Tibial artery (tissue), 4 donors: ENCODE measurements around the gene CMTM4.

Experiments
- DNase-seq, 2 donors: peaks; one replicate each; pipeline ENCODE4 v3.0.0-alpha.2; 2019
- H3K27ac ChIP-seq, 2 donors: fragments of 200-600 bp; sonication (generic) in 1 of 2; 1 replicate in 1 of 2; 2 replicates in 1 of 2; pipeline ENCODE4 v1.5.1; 2018 to 2019; ENCODE audit warnings: mild to moderate bottlenecking in 1 of 2
- H3K27me3 ChIP-seq, 2 donors: fragments of 200-600 bp; sonication (generic) in 1 of 2; one replicate each; pipeline versions ENCODE4 v1.5.1 to v1.6.0; 2016 to 2019
- H3K36me3 ChIP-seq, 3 donors: fragments of 200-600 bp; sonication (generic) in 2 of 3; one replicate each; pipeline ENCODE4 v1.5.1; 2016 to 2019; ENCODE audit warnings: mild to moderate bottlenecking in 2 of 3
- H3K4me1 ChIP-seq, 4 donors: fragments of 200-600 bp; sonication (generic) in 2 of 4; 1 replicate in 3 of 4; 2 replicates in 1 of 4; pipeline ENCODE4 v1.5.1; 2016 to 2019
- H3K4me3 ChIP-seq, 2 donors: fragments of 200-600 bp; sonication (generic) in 1 of 2; 1 replicate in 1 of 2; 2 replicates in 1 of 2; pipeline ENCODE4 v1.5.1; 2018 to 2019; ENCODE audit warnings: mild to moderate bottlenecking in 2 of 2
- H3K9me3 ChIP-seq, 3 donors: fragments of 200-600 bp; sonication (generic) in 1 of 3; one replicate each; pipeline ENCODE4 v1.5.1; 2016 to 2019
- intact Hi-C: fragments of 100-400 bp; cut with DNase I; formaldehyde crosslinking; loops from one replicate; pipeline ENCODE4 v1.15.0; 2023; ENCODE audit warnings: low total_unique reads
- TF ChIP-seq, protein P1 (sequence below), 2 experiments: fragments of 200-600 bp in 1 of 2; fragments of 450-650 bp in 1 of 2; IDR thresholded peaks; one replicate each; pipeline ENCODE4 v1.5.1; 2017 to 2019; ENCODE audit warnings: antibody characterized with exemption in 2 of 2, mild to moderate bottlenecking in 1 of 2, moderate library complexity in 1 of 2

Gene CMTM4

DNA sequence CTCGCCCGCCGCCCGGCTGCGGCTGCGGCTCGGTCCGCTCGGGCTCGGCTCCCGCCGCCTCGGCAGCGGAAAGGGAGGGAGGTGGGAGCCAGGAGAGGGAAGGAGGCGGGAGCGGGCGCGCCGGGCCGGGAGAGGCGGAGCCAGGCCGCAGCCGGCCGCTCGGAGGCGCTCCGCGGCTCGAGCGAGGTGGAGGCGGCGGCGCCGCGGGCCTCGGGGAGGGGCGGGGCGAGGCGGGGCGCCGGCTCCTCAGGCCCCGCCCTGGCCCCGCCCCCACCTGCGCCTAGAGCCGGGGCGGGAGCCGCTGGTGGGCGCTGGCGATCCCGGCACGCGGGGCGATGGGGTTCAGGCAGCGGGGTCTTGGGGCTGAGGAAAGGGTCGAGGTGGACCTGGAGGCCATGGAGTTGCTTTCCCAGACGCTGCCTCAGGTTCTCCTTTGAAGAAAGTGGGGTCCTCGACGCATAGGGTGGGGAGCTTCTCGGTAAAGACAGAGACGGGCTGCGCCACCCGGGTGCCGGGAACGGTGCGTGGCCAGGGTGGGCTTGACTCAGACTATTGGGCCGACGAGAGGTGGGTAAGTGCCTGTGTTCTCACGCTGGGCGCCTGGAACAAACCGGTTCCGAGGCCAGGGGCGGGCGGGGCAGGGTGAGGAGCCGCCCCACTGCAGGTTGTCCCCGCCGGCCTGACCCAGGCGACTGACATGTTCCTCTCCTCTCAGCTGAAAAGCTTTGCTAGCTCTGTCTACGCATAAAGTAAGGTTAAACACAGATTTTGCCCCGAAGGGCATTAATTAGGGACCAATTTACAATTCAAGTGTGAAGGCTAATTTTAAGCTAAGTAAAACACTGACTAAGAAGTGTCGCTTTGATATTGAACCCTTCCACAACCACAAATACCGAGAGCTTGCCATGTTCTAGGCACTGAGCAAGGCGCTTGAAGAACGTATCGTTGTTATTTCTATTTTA lies at the start of gene CMTM4:
TSS of gene CMTM4 (minus strand) at position 75 of the 962 bp plus-strand sequence. CDS start 218 bp downstream, outside the sequence.
- Histone ChIP-seq H3K4me1 (peaks cover 0 to 28% (median 14%) of the 10 kb centered on the region in 4 donors), H3K27ac (peak within 1 kb of the TSS; percentile 89), H3K27me3 (no peaks in the 10 kb centered on the region), H3K4me3 (peak within 1 kb of the TSS; percentile 82 to 93), H3K9me3 (no peaks in the 10 kb centered on the region), H3K36me3 (no peaks in the 10 kb centered on the region)
- peak; percentile 80 to 94 for DNase-seq
- intact Hi-C loops: no loop called here
- TF ChIP-seq, protein P1, sequence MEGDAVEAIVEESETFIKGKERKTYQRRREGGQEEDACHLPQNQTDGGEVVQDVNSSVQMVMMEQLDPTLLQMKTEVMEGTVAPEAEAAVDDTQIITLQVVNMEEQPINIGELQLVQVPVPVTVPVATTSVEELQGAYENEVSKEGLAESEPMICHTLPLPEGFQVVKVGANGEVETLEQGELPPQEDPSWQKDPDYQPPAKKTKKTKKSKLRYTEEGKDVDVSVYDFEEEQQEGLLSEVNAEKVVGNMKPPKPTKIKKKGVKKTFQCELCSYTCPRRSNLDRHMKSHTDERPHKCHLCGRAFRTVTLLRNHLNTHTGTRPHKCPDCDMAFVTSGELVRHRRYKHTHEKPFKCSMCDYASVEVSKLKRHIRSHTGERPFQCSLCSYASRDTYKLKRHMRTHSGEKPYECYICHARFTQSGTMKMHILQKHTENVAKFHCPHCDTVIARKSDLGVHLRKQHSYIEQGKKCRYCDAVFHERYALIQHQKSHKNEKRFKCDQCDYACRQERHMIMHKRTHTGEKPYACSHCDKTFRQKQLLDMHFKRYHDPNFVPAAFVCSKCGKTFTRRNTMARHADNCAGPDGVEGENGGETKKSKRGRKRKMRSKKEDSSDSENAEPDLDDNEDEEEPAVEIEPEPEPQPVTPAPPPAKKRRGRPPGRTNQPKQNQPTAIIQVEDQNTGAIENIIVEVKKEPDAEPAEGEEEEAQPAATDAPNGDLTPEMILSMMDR (IDR thresholded peaks at IDR 0.05): peak; percentile 9 to 29

DNA sequence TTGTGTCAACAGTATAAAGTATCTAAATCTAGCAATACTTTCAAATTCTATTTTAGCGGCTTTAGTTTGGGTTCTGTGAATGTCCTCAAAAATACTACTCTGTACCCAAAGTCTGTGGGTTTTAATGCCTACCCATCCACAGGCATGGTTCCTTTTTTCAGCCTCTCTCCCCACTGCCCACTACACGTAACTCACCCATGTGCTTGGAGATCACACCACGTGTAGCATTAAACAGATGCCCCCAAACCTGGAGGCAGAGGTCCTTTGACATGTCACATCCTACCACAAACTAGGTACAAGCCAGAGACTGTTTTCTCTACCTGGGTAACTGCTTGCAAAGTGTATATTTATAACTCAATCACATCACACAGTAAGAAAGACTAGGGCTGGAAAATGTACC lies 49.5 kb upstream of the CMTM4 start:
- Histone ChIP-seq H3K36me3 (peaks cover 22 to 68% (median 30%) of the 10 kb centered on the region in 3 donors), H3K9me3 (no peaks in the 10 kb centered on the region), H3K27me3 (no peaks in the 10 kb centered on the region), H3K4me1 (peaks cover 0 to 72% (median 34%) of the 10 kb centered on the region in 4 donors), H3K4me3 (no peak overlapping the region), H3K27ac (no peak overlapping the region)
- DNase-seq: no peak
- intact Hi-C loops: no loop called here
- TF ChIP-seq, protein P1 (IDR thresholded peaks at IDR 0.05): no peak

DNA sequence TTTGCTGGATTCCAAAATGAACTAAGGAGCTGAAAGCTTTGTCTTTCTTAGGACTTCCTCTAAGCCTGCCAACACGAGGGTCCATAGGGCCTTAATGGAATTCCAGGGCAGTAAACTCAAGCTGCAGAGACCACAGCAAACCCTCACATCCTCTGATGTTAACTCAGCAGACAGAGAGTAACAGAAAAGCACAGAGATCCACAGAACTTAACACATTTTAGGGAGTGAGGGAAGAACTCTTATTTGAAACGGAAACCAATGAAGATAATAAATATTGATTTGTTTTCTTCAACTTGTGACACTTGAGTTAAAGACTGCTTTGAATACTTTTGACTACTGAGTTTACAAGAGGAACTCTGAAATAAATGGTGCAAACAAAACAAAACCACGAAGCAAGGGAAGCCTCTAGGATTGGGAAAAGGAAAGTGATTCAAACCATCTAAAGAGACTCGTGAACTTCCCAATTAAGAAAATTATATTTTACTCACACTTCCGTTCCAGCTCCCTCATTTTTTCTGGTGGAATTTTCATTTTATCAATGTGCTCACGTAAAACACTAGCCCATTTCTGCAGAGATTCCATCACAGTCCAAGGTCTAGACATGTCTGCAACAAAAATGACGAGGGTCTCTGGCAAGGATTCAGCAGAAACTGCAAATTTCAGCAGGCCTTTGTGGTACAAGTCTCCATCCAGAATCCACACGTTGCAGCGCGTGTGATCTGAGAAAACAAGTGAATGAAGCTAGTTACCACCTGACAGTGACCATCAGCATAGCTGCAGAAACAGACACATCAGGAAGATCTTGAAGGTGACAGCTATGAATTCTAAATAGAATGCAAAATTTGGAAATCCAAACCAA lies 45.6 kb upstream of the CMTM4 start:
- no peaks in the 10 kb centered on the region for H3K27me3 ChIP-seq
- H3K27ac ChIP-seq: peak overlapping the region; percentile 71 to 83
- TF ChIP-seq, protein P1 (IDR thresholded peaks at IDR 0.05): no peak
- no peak overlapping the region for H3K4me3 ChIP-seq
- peaks cover 24 to 79% (median 30%) of the 10 kb centered on the region in 3 donors for H3K36me3 ChIP-seq
- peaks cover 0 to 61% (median 31%) of the 10 kb centered on the region in 4 donors for H3K4me1 ChIP-seq
- DNase-seq: no peak
- intact Hi-C loops: no loop called here
- no peaks in the 10 kb centered on the region for H3K9me3 ChIP-seq

DNA sequence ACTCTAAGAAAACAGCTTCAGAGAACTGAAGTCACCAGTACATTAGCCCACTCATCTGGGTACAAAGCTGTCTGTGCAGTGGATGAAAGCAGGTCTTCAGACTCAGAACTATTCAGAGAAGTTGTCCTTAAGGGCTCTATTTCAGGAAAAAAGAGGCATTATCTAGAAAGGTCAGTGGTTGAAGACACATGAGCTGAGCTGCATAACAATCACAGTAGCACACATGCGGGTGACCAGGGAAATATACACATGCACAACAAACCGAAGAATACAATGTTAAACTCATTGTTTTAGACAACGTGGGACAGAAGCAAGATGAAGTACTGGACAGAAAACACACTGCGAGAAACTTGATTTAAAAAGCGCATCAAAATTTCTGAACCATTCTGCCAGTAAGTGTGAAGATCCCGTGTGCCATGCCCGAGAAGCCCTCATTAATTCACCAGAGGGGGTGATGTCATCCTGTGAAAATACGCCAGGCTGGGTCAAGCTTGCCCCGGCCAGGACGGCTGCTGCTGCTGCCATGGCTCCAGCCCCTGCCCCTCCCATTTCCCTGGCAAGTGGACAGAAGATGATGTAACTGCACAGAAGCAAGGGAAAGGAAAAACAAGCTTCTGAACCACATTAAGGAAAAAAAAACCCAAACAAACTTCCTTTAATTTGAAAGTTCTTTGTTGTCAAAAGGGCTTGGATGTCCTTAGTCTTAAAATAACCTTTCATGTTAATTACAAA lies 44.8 kb upstream of the CMTM4 start:
- Histone ChIP-seq H3K36me3 (peaks cover 28 to 75% (median 36%) of the 10 kb centered on the region in 3 donors), H3K4me3 (no peak overlapping the region), H3K27ac (peak overlapping the region; percentile 71 to 83), H3K4me1 (peaks cover 0 to 54% (median 30%) of the 10 kb centered on the region in 4 donors), H3K9me3 (no peaks in the 10 kb centered on the region), H3K27me3 (no peaks in the 10 kb centered on the region)
- intact Hi-C loops: no loop called here
- peak; percentile 95 for DNase-seq
- TF ChIP-seq, protein P1 (IDR thresholded peaks at IDR 0.05): no peak

DNA sequence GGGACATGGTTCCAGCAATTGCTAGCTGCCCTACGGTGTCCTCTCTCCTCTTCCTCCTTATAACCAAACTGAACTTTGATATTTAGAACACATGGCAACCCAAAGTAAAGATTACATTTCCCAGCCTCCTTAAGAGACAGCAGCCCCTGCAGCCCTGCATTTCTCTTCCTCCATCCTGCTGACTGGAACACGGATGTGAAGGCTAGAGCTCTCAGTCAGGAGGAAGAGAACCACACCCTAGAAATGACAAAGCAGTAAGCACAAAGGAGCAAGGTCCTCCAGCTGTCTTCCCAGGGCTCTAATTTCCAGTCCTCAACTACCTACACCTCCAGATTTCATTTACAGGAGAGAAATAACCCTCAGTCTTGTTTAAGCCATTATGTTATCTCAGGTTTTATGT lies 44.0 kb upstream of the CMTM4 start:
- intact Hi-C loops: no loop called here
- Histone ChIP-seq H3K27ac (peak overlapping the region; percentile 71 to 83), H3K36me3 (peaks cover 34 to 75% (median 44%) of the 10 kb centered on the region in 3 donors), H3K4me1 (peaks cover 0 to 48% (median 27%) of the 10 kb centered on the region in 4 donors), H3K9me3 (no peaks in the 10 kb centered on the region), H3K4me3 (no peak overlapping the region), H3K27me3 (no peaks in the 10 kb centered on the region)
- TF ChIP-seq, protein P1 (IDR thresholded peaks at IDR 0.05): no peak
- DNase-seq: no peak
